GM19397 (cell line): ENCODE data around the gene DENND1C.

Source experiments
- ATAC-seq: cut with Tn5 transposase; IDR thresholded peaks from one replicate; pipeline ENCODE4 v1.9.1; 2021; ENCODE audit warnings: mild to moderate bottlenecking, moderate library complexity; ENCODE audit not compliant: unreplicated experiment

DENND1C gene

DNA sequence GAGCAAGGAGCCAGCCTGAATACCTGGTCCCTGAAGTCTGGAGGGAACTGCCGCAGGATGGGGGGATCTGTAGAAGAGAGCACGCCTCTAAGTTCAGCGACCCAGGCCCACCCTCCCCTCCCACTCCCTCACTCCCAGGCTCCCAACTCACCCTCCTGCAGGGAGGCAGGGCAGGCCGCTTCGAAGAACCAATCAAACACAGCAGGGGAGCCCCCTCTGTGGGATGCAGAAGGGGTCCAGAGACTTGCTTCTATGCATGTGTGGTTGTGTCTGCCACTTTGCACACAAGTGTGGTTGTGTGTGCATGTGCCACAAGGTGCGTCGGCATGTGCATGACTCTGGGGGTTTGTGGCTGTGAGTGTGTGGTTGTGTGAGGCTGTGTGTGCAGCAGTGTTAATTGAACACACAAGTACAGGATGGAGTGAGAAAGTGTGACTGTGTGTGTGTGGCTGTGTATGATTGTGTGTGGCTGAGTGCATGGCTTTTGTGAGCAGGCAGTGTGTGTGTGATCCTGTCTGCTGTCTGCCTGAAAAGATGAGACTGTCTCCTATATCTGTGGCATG lies 1.7 kb downstream of the DENND1C start:
- no peak for ATAC-seq

DNA sequence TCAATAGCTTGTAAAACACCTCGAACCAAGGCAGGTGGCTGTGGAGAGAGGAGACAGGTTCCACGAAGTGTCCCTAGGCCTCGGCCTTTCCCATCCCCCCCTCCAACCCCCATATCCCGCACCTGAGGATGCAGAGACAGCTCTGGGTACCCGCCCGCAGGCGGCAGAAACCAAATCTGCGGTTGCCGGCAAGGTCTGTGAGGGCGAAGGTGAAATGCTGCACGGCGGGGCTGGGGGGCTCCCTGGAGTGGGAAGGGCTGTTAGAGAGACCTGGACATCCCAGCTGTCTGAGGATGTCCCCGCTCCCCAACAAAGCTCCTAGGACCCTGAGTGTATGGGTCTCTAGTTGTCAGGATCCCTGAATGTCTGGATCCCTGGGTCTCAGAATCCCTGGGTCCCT lies 2.8 kb downstream of the DENND1C start:
- ATAC-seq = no peak

DNA sequence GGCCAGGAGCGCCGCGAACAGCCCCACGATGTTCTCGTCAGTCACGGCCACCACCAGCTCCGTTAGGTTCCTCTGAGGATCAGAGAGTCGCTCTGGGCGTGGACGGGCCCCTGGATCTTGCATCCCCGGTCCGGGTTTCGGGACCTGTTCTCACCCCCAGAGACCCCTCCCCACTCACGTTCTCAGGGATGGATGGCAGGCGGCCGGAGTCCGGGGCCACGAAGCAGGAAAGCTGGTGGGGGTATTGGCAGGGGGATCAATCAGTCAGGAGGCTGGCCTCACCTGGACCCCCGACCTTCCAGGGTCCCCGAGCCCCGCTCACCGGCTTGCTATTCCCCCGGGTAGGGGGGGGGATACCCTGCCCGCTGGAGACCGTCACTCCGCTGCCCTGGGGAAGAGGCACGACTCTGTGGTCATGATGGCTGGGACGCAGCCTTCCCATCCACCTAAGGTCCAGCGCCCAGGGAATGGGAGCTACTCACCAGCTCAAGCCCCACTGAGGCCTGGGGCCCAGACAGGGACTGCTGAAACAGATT lies 4.6 kb downstream of the DENND1C start:
- no peak for ATAC-seq

DNA sequence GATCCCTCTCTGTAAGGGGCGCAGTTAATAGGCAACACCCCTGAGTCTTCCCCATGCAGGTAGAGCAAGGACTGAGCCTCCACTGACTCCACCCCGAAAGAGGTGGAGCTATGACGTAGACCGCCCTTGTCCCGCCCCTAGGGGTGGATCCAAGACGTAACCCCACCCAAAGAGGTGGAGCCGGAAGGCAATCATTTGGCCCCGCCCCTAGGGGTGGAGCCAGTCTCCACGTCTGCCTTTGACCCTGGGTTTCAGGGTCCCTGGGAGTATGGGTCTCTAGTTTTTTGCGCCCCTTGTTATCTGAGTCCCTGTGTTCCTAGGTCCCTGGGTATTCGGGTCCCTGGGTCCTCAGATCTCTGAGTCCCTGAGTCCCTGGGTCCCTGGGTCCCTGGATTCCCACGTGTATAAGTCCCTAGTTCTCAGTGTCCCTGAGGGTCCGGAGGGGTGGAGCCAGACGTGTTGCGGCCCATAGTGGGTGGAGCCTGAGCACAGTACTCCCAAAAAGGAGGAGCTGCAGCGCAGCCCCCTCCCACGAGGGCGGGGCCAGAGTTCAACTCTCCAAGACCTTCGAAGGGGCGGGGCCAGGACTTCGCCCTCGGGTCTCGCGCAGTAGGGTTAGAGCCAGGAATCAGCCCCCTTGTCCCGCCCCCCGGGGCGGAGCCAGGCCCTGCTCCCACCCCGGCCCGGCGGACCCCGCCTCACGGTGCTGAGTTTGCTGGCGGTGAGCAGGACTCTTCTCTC lies 5.3 kb downstream of the DENND1C start:
- no peak for ATAC-seq

DNA sequence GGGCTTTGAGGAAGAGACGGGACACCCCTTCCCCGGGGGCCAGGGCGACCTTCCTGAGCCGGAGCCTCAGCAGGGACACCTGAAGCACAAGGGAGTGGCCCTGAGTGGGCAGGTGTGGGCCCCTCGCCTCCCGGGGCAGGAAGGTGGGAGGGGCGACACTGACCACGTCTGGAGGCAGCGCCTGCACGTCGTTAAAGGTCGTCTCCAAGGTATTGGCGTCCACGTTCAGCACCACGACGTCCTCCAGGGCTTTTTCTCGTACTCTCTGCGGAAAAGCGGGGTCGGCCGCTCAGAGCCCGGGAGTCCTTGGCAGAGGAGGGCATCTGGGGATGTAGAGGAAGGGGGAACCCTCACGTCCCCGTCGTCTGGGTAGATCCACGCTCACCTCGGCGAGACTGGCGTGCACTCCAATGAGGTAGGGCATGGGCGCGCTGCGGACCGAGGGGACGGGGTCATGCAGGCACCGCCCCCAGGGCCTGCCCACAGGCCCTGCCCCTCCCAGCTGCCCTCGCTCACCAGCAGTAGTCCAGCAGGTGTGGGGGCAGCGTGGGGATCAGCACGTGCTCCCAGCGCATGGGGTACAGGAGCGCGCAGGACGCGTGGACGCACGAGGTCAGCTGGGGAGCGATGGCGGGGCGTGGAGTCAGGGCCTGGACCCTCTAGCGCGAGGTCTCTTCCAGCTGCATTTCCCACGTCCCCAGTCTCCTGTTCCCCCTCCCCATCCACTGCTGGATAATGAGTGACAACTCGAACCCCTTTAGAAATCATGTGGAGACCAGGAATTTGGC lies 6.1 kb downstream of the DENND1C start:
- no peak for ATAC-seq

DNA sequence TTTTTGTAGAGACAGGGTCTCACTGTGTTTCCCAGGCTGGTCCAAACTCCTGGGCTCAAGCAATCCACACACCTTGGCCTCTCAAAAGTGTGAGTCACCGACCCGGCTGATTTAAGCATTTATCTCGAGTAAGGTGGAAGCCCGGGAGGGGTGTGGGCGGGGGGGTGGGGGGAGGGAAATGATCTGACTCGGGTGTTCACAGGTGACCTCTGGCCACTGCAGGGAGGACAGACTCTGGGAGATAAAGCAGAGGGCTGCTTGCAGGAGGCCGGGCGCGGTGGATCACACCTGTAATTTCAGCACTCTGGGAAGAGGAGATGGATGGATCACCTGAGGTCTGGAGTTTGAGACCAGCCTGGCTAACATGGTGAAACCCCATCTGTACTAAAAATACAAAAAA lies 7.9 kb downstream of the DENND1C start:
- ATAC-seq = no peak

DNA sequence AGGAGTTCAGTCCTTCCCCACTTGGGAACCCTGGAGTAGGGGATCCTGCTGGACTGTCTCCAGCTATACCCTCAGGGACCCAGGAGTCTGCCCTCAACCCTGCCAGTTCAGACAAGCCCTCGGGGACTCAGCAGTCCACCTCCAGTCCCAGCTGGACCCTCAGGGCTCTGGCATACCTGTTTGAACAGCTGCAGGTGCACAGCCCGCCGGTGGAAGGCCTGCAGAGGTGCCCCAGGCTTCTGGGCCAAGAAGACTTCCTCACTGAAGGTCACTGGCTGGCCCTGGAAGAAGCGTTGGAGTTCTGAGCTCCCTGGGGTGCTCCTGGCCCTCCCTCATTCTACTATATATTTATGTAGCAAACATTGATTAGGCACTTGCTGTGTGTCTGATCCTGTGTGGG lies 8.9 kb downstream of the DENND1C start:
- no peak for ATAC-seq

DNA sequence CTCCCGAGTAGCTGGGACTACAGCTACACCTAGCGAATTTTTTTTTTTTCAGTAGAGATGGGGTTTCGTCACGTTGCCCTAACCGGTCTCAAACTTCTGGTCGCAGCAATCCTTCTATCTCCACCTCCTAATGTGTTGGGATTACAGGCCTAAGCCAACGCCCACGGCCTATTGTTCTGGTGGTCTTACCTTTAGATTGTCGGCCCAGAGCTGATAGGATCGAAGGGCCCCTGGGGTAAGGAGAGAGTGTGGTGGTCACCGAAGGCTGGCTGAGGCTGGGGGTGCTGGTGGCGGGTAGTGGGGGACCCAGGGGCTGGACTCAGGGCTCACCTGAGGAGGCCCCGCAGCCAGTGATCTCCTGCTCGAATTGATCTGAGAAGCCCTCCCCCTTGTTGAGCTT lies 10.5 kb downstream of the DENND1C start:
- ATAC-seq = no peak

DNA sequence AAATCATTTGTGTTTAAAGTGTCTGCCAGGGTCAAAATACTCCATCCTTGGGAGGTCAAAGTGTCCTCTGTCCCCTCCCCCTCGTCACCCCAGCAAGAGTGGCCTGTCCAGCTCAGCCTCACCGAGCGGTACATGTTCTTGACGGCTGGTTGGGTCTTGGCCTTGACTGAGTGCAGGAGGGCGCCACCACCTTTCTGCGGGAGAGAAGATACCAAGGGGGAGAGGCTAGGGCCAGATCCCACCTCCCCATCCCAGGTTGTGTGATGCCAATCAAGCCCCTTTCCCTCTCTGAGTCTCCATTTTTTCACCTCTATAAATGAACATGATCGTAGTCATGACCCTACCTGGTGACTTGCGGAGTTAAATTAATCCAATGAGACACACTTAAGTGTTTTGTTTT lies 11.4 kb downstream of the DENND1C start:
- ATAC-seq = no peak

DNA sequence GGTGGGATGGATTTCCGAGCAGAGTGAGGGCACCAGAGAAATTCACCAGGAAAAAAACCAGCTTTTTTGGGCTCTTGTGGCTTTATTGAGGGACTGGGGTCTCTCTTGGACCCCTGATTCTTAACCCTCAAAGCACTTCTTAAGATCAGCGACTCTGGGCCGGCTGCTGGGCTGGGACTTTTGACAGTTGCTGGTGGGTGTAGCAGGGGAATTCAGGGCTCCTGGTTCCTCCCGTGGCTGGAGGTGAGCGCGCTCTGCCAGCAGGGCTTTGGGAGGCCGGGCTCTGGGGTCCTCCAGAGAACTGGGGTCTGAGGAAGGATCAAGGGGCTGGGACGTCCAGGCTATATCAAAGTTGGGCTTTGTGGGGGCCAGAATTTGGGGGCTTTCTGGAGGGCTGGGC lies 14.2 kb downstream of the DENND1C start:
- ATAC-seq = no peak

DNA sequence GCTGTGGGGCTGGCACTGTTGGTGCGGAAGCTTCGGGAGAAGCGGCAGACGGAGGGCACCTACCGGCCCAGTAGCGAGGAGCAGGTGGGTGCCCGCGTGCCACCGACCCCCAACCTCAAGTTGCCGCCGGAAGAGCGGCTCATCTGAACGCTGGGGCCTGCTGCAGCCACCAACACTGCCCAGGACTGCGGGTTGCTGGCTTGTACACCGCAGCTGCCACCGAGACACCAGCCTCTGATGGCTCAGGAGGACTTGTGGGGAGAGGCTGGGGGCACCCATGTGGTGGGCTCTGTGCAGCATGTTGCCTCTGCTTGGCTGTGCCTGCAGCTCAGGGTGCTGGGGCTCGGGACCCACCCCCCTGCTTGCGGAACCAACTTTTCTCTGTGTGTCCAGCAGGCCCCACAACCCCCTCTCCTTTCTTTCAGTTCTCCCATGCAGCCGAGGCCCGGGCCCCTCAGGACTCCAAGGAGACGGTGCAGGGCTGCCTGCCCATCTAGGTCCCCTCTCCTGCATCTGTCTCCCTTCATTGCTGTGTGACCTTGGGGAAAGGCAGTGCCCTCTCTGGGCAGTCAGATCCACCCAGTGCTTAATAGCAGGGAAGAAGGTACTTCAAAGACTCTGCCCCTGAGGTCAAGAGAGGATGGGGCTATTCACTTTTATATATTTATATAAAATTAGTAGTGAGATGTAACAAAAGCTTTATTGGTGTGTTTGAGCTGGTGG lies 14.9 kb downstream of the DENND1C start:
- ATAC-seq = no peak

DNA sequence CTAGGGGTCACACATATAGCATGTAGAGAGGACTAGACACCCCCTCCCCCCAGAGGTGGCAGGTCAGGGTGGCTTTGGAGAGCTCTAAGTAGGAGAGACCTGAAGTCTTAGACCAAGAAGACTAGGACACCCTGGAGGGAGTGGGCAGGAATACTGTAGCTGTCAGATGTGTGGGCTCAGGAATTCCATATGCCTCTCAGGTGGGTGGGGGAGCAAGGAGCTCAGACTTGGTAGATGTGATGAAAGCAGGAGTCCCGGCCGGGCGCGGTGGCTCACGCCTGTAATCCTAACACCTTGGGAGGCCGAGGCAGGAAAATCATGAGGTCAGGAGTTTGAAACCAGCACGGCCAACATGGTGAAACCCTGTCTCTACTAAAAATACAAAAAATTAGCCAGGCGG lies 15.9 kb downstream of the DENND1C start:
- no peak for ATAC-seq

DNA sequence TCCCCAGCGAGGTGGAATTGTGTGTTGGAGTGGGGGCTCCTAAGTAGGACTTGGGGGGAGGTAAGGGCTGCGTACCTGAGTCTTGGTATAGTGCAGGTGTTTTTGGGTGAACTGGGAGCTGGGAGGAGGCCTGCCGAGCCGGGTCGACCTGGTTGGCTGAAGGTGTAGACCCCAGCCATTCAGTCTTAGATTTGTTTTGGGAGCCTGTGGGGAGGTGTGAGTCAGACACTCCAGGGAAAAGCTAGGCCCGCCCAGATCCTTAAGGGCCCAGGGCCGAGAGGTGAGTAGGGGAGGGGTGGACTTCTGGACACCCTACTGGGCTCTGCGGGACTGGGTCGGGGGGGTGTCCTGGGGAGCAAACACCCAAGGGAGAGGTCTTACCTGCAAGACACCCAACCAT lies 16.6 kb downstream of the DENND1C start:
- no peak for ATAC-seq

DNA sequence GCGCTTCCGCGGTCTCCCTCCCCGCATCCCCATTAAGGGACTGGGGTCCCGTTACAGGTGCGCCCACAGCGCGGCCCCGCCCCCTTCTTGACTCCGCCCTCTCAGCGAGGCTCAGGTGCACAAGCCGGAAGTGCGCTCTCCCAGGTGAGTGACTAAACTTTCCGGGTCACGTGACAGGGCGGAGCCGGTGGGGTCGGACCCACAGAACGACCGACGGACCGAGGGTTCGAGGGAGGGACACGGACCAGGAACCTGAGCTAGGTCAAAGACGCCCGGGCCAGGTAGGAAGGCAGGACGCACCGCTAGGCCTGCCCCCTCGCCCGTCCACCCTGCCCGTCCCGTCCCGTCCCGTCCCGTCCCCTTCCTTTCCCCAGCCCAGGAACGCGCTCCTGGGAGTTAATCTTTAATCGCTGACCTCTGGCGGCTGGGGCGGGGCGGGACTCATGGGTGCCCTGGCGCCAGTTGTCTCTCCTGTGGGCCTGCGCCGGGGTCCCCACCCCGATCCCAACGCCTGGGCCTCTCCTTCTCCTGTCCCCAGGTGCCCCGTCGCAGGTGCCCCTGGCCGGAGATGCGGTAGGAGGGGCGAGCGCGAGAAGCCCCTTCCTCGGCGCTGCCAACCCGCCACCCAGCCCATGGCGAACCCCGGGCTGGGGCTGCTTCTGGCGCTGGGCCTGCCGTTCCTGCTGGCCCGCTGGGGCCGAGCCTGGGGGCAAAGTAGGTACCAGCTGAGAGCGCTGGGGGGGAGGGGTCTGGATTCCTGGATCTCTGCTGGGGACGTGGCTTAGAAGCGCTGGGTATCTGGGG lies 17.3 kb downstream of the DENND1C start, which contains the start of gene CRB3:
Gene CRB3 (plus strand): TSS at position 202 of the 804 bp plus-strand sequence. CDS start 431 bp downstream, at position 633.
- no peak for ATAC-seq

DNA sequence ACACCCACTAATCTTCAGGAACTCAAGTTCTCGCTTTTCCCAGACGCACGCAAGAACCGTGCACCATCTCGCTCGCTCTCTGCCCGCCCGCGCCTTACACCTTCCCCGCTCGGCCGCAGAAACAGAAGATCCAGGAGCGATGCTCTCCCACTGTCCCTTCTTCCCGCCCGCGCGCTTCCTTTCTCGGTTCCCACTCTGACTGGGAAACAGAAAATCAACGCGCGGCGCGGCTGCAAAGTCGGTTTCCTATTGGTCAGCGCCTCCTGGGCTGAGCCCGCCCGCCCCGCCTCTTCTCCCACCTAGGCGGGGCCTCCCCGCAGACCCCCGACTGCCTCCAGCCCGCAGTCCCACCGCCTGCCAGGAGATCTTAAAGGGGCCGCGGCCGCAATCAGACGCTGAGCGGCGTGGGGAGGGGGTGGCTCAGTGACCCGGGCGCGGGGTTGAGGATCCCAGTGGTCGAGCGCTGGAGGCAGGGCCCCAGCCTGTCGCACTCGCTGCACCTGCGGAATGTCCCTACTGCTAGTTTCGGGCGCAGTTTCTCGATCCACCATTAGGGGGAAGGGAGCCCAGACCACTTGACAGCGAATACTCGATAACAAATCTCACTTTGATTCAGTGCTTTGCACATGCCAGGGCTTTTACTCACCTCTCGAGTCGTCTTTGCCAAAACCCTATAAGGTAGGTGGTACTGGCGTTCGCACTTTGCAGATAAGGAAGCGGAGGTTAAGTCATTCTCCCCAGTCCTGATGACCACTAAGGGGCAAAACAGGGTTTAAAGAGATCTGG lies 21.3 kb downstream of the DENND1C start:
- ATAC-seq = peak; percentile 81

DNA sequence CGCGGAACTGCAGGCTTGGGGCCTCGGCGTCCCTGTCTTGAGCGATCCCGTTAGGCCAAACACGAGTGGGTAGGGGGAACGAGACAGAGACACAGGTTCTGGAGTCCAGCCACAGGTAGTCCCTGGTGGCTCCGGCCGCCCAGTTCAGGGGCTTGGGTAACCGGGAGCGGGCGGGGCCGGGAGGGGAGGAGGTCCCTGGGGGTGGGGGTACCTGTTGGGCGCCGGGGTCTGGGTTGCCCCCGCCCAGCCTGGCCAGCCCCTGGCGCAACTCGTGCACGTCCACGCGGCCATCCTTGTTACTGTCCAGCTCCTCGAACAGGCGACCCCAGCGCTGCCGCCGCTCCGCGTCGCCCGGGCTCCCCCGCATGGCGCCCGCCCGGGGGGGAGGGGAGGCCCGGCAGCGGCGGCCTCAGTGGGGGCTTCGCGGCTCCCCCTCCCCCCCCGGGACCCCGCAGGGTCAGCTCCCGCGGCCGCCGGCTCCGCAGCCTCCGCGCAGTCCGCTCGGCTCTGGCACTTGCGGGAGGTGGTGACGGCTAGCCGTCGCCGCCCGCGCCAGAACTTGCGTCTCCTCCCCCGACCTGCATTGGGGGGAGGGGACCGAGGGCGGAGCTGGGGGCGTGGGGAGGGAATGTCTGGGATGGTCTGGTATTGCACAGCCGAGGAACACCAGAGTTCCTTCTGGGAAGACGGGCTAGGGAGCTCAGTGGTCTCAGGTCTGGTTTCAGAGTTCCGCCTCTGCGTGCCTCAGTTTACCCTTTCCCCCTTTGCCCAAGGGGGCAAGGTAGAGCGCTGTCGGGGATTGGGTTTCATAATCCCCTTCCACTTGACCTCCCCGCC lies 22.1 kb downstream of the DENND1C start, which contains the start of gene SLC25A23:
Gene SLC25A23 (minus strand): TSS at position 531 of the 837 bp plus-strand sequence. CDS start 164 bp downstream, at position 367.
- peak; percentile 39 for ATAC-seq

DNA sequence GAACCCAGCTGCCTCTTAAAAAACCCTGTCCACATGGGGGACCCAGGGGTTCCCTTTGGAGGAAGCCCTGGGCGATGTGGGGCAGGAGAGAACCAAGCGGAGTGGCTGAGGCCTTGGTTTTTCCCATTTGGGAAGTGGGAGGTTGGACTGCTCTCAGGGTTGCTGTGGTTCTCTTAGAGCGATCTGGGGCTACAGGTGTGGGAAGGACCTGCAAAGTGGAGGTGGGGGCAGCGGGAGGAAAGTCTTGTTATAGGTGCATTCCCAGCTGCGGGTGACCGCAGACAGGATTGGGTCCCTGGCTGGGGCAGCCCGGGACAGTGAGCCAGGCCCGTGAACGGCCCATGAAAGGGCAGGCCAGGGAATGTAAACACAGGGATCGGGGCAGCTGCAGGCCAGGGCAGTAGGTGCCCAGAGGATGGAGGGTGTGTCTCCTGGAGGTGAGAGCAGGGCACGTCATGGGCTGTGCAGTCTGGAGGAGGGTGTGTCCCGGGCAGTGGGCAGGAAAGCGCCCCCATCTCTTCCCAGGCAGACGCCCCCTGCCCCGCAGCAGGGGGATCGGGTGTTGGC lies 22.8 kb downstream of the DENND1C start:
- no peak for ATAC-seq
